Measurements from ENCODE around the gene TCTN2. TPM values are rescaled to one million over a fixed set of nuclear protein-coding genes. Genes with fewer than 3 reads are reported as not detected.

Gene TCTN2
- total RNA-seq, 4 donors from 2014 or later, result 7.2 to 20.0 (median 14.9) TPM

GRCh38 chr12:123754041-123754772 is 83.3 kb downstream of the TCTN2 start:
- no peak for TF ChIP-seq POLR2A (IDR thresholded peaks at IDR 0.05)
- TF ChIP-seq EP300 (IDR thresholded peaks at IDR 0.05), result no peak
- no peak for TF ChIP-seq CTCF (IDR thresholded peaks at IDR 0.05)
- H3K27me3 ChIP-seq, result no peaks in the 10 kb centered on the region
- DNase-seq (ENCODE audit: low spot score in 2 of 2), result no peak
- no peak overlapping the region for H3K4me3 ChIP-seq
- H3K4me1 ChIP-seq, result no peaks in the 10 kb centered on the region
- H3K9me3 ChIP-seq, result no peaks in the 10 kb centered on the region
- peaks cover 0 to 97% (median 4%) of the 10 kb centered on the region in 3 donors for H3K36me3 ChIP-seq
- WGBS, 2 donors, result 92 to 93% methylated on average over 12 of the region's 12 CpGs
- no peak overlapping the region for H3K27ac ChIP-seq

- DNase-seq (ENCODE audit: low spot score in 2 of 2), result peak in 1 of 2 donors; percentile 19
These were observed 86.6 kb downstream of the TCTN2 start for GRCh38 chr12:123757561-123757960.

More at GRCh38 chr12:123757561-123757960, 86.6 kb downstream of the TCTN2 start:
- peaks cover 0 to 70% (median 1%) of the 10 kb centered on the region in 3 donors for H3K36me3 ChIP-seq
- peak in 1 of 2 donors; percentile 45 for TF ChIP-seq EP300 (IDR thresholded peaks at IDR 0.05)
- no peak for TF ChIP-seq CTCF (IDR thresholded peaks at IDR 0.05)
- TF ChIP-seq POLR2A (IDR thresholded peaks at IDR 0.05), result no peak
- peaks cover 0 to 13% of the 10 kb centered on the region in 2 donors for H3K27me3 ChIP-seq
- H3K4me3 ChIP-seq, result no peak overlapping the region
- H3K4me1 ChIP-seq, result peaks cover 0 to 12% (median 3%) of the 10 kb centered on the region in 4 donors
- 81 to 82% methylated on average over 6 of the region's 6 CpGs for WGBS, 2 donors
- H3K9me3 ChIP-seq, result no peaks in the 10 kb centered on the region
- no peak overlapping the region for H3K27ac ChIP-seq

Other genes starting within 250 kb of the TCTN2 start
- 1 to 10 TPM; 5.2 to 6.9 (median 6.1) TPM for gene RILPL2, start 234.4 kb upstream of the TCTN2 start, total RNA-seq
- gene SNRNP35, start 213.0 kb upstream of the TCTN2 start, total RNA-seq, result 10 to 100 TPM in 3 of 4 donors, 1 to 10 TPM in 1; 8.1 to 31.8 (median 20.8) TPM
- gene RILPL1, start 137.4 kb upstream of the TCTN2 start, total RNA-seq, result 10 to 100 TPM; 11.8 to 24.3 (median 16.0) TPM
- 100 to 1,000 TPM in 2 of 4 donors, 10 to 100 TPM in 2; 77.9 to 109 (median 103) TPM for gene TMED2, start 86.6 kb upstream of the TCTN2 start, total RNA-seq
- gene DDX55, start 69.0 kb upstream of the TCTN2 start, total RNA-seq, result 10 to 100 TPM; 16.8 to 53.1 (median 29.3) TPM
- gene EIF2B1, start 37.4 kb upstream of the TCTN2 start, total RNA-seq, result 100 to 1,000 TPM; 162 to 221 (median 181) TPM
- 10 to 100 TPM; 17.7 to 33.5 (median 22.0) TPM for gene GTF2H3, start 37.3 kb upstream of the TCTN2 start, total RNA-seq
- 10 to 100 TPM; 18.8 to 34.2 (median 29.7) TPM for gene ATP6V0A2, start 41.2 kb downstream of the TCTN2 start, total RNA-seq
- 1 to 10 TPM in 1 of 4 donors, not detected in 3; 3.1 TPM for gene DNAH10, start 91.2 kb downstream of the TCTN2 start, total RNA-seq